Activated naive CD4-positive, alpha-beta T cell treated with anti-CD3 and anti-CD28 coated beads, Interleukin-2, amount 50 U/mL, for 24 hours (primary cell): ENCODE data around the gene ARHGAP28.

Experiments used
- H3K27ac Mint-ChIP-seq: one replicate; pipeline ENCODE4 v1.8.0; 2021; ENCODE audit warnings: mild to moderate bottlenecking, mixed read lengths
- H3K27me3 Mint-ChIP-seq: one replicate; pipeline ENCODE4 v1.8.0; 2021; ENCODE audit warnings: mixed read lengths
- H3K36me3 Mint-ChIP-seq: one replicate; pipeline ENCODE4 v1.8.0; 2021; ENCODE audit warnings: mixed read lengths
- H3K4me1 Mint-ChIP-seq: one replicate; pipeline ENCODE4 v1.8.0; 2021; ENCODE audit warnings: mixed read lengths
- H3K4me3 Mint-ChIP-seq: one replicate; pipeline ENCODE4 v1.8.0; 2021; ENCODE audit warnings: mild to moderate bottlenecking, mixed read lengths
- H3K9me3 Mint-ChIP-seq: one replicate; pipeline ENCODE4 v1.8.0; 2021; ENCODE audit warnings: mixed read lengths

Gene ARHGAP28

GRCh38 chr18:6729247-6730091 is at the start of gene ARHGAP28:
Gene ARHGAP28, plus strand, starts transcription at chr18:6729716. Its CDS starts 106 bp downstream, at chr18:6729822.
- Mint-ChIP-seq H3K27ac (no peak within 1 kb of the TSS), H3K4me3 (peak within 1 kb of the TSS; percentile 23), H3K36me3 (no peaks in the 10 kb centered on the region), H3K9me3 (no peaks in the 10 kb centered on the region), H3K27me3 (peaks cover 16% of the 10 kb centered on the region), H3K4me1 (peaks cover 6% of the 10 kb centered on the region)

DNA sequence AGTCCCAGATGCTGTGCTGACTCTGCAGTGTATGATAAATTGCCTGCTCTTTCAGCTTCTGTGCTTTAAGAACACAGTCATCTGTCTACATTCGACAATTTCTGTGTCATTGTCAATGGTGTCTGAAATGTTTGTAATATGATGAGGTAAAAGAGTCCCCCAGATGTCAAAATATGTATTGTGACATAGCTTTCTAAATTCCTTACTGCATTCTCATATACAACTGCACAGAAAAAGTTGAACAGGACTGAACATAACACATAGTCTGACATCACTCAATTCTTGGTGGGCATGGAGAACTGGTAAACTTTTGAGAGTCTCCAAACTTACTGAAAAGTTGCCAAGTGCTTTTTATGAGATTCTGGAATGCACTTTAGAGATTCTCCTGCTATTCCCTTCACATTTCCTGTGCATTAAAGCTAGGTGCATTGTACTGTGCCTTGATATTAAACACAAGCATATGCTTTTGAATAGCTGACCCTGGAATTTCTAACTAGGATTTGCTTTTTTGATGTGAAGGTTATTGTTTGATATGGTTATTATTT is 48.1 kb upstream of the ARHGAP28 start:
- no peaks in the 10 kb centered on the region for H3K9me3 Mint-ChIP-seq
- H3K4me3 Mint-ChIP-seq: no peak overlapping the region
- H3K4me1 Mint-ChIP-seq: no peaks in the 10 kb centered on the region
- H3K36me3 Mint-ChIP-seq: no peaks in the 10 kb centered on the region
- no peak overlapping the region for H3K27ac Mint-ChIP-seq
- H3K27me3 Mint-ChIP-seq: no peaks in the 10 kb centered on the region

DNA sequence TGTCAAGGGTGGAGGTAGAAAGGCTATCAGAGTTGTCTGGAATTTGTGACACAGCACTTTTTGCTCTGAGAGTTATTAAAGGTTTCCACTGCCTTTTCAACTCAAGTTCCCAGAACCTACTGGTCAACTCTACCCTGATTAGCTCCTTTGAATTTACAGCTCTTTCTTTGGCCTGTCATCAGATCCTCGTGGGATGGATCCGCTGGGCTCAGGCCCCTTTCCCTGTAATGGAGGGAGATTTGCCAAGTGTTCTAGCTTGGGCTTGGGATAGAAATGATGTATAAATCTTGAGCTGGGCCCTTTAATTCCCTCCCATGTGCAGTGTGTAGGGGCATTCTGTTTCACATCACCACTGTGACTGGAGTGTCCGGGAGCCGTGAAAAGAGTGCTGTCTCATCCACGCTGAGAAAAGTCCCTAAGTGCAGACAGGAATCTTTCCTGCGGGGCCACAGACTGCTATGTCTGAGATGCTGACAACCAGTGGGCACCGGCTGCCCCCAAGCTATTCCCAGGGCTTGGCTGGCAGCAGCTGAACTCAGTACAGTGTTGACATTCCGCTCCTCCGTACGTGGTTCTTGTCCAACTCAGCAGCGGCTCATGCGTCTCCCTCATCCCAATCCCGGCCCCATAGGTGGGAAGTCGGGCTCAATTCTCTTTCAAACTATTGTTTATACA is 46.9 kb upstream of the ARHGAP28 start:
- no peaks in the 10 kb centered on the region for H3K36me3 Mint-ChIP-seq
- H3K4me3 Mint-ChIP-seq: no peak overlapping the region
- no peaks in the 10 kb centered on the region for H3K27me3 Mint-ChIP-seq
- no peak overlapping the region for H3K27ac Mint-ChIP-seq
- H3K4me1 Mint-ChIP-seq: no peaks in the 10 kb centered on the region
- H3K9me3 Mint-ChIP-seq: no peaks in the 10 kb centered on the region

DNA sequence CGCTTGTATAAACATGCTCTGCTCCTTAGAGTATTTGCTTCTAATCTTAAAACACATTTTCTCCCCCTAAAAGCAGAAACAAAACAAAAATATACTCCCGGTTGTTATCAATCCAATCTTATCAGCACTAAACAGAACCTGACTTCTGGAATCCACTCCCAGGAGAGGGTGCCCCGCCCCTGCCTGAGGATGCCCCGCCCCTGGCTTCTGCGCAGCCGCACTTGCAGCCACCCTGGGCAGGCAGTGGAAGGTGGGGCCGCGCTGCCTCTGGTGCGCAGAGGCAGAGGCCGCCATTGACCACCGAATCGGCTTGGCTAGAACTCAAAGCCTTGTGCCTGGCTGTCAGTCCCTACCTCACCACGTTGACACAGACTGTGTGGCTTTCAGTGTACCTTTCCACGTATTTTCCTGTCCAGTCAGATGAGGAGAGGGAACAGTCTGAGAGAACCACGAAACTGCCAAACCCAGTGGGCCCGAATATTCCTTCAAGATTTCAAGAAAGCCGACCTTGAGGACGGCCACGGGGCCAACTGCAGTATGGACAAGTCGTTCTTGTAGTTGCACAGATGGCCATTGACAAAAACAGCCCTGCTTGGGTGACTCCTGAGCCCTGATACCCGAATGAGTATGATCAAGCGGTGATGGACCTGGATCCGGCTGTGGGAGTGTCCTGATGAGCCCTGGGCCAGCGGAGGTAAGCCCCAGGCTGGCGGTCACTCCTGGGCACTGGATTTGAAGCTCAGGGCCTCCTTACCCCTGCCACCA is 46.2 kb upstream of the ARHGAP28 start:
- Mint-ChIP-seq H3K4me3 (no peak overlapping the region), H3K4me1 (no peaks in the 10 kb centered on the region), H3K36me3 (no peaks in the 10 kb centered on the region), H3K9me3 (no peaks in the 10 kb centered on the region), H3K27me3 (no peaks in the 10 kb centered on the region), H3K27ac (no peak overlapping the region)

DNA sequence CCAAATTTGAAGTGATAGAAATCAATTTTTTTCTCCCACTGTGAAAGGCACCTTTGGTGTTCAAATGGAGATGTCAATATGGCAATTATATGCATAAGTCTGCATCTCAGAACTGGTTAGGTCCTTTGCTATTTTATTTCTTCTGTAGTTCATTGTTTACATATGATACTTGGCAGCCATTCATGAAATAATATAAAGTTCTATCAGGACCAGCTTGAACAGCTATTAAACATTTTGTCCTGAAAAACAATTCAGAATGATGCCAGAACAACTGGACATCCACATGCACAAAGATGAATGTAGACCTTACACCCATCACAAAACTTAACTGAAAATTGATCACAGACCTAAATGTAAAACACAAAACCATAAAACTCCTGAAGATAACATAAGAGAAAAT is 41.8 kb upstream of the ARHGAP28 start:
- no peaks in the 10 kb centered on the region for H3K4me1 Mint-ChIP-seq
- peaks cover 5% of the 10 kb centered on the region for H3K9me3 Mint-ChIP-seq
- no peaks in the 10 kb centered on the region for H3K36me3 Mint-ChIP-seq
- H3K4me3 Mint-ChIP-seq: no peak overlapping the region
- H3K27ac Mint-ChIP-seq: no peak overlapping the region
- no peaks in the 10 kb centered on the region for H3K27me3 Mint-ChIP-seq

GRCh38 chr18:6708890-6709289 is 20.6 kb upstream of the ARHGAP28 start:
- Mint-ChIP-seq H3K4me1 (no peaks in the 10 kb centered on the region), H3K27me3 (no peaks in the 10 kb centered on the region), H3K27ac (no peak overlapping the region), H3K9me3 (peaks cover 7% of the 10 kb centered on the region), H3K4me3 (no peak overlapping the region), H3K36me3 (no peaks in the 10 kb centered on the region)

DNA sequence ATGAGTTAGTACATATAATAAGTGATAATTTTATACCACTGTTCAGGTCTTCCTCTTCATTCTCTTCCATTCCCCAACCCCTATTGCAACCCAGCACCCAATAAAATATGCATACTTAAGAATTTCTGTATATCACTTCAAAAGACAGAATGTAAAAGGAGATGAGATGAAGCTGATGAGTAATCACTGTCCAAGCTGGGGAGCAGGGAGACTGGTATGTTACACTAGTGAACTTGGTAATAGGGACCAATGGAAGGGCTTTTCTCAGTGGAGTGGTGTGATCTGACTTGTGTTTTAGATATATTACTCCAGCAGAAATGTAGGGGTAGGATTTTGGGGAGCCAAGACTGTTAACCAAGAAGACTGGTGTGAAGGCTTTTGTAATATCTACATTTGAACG is 18.0 kb upstream of the ARHGAP28 start:
- Mint-ChIP-seq H3K36me3 (no peaks in the 10 kb centered on the region), H3K4me1 (no peaks in the 10 kb centered on the region), H3K9me3 (peaks cover 7% of the 10 kb centered on the region), H3K27ac (no peak overlapping the region), H3K4me3 (no peak overlapping the region), H3K27me3 (no peaks in the 10 kb centered on the region)

GRCh38 chr18:6712401-6712800 is 17.1 kb upstream of the ARHGAP28 start:
- H3K9me3 Mint-ChIP-seq: no peaks in the 10 kb centered on the region
- H3K27me3 Mint-ChIP-seq: no peaks in the 10 kb centered on the region
- H3K36me3 Mint-ChIP-seq: no peaks in the 10 kb centered on the region
- H3K4me1 Mint-ChIP-seq: no peaks in the 10 kb centered on the region
- no peak overlapping the region for H3K27ac Mint-ChIP-seq
- no peak overlapping the region for H3K4me3 Mint-ChIP-seq

DNA sequence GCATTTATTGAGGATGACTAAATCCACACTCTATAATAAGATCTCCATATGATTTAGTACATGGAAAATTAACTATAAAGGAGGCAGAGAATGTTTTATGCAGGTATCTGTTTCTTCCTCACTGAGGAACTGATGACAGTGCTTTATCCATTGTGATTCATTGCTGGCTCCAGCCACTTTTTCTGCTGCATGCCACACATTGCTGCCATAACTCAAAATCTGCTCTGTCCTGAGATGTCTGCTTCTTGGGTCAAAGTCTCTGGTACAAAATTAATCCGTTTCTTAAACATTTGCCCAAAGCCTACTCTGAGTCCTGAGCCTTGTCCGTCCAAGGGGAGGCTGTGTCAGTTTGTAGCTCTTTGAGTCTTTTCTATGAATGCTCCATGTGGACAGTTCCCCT is 15.5 kb upstream of the ARHGAP28 start:
- H3K36me3 Mint-ChIP-seq: no peaks in the 10 kb centered on the region
- no peak overlapping the region for H3K4me3 Mint-ChIP-seq
- no peaks in the 10 kb centered on the region for H3K27me3 Mint-ChIP-seq
- no peak overlapping the region for H3K27ac Mint-ChIP-seq
- no peaks in the 10 kb centered on the region for H3K9me3 Mint-ChIP-seq
- H3K4me1 Mint-ChIP-seq: no peaks in the 10 kb centered on the region

DNA sequence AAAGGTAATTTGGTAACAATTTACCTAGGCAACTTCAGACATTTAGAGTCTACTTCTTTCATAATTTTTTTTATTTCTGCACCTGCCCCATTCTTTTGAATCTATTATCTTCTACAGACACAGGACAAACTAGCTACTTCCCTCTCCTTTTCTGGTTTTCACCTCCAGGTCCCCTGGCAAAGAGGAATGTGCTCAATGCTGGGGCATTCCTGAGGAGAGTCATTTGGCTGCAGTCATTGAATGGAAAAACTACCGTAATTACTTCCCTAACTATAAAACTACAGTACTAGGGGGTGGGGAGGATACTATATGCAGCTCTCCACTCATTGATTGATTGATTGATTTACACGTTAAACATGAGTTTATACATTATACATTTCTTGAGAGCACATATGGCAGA is 11.2 kb upstream of the ARHGAP28 start:
- Mint-ChIP-seq H3K27ac (no peak overlapping the region), H3K4me3 (no peak overlapping the region), H3K27me3 (no peaks in the 10 kb centered on the region), H3K9me3 (no peaks in the 10 kb centered on the region), H3K36me3 (no peaks in the 10 kb centered on the region), H3K4me1 (no peaks in the 10 kb centered on the region)

DNA sequence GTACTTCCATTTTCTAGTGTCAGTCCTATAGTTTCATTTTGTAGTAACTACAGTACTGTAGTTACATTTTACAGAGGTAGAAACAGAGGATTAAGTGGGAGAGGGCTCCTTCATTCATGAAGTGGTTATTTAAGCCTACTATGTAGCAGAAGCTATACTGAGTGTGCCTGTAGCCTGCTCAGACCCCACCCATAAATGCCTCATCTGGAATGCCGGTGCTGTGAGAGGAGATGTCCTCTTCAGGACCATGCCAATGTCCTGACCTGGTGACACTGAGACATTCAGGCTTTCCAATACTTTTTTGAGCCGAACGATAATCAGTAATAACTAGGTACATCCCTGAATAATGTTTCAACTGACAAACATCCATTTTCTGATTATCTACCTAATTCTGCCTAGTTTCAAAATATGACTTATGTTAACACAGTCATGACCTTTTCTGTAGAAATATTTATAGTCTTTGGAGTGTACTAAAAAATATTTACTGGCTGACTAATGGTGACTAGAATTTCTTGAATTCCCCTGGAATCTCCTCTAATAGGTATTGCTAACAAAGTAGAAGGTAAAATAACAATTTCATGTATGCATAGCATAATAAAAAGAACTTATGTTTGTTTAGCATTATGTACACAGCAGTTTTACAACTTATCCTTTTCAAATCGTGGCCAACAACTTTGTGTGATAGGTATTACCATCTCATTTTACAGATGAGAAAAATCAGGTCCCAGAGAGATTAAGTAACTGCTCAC is 10.2 kb upstream of the ARHGAP28 start:
- no peaks in the 10 kb centered on the region for H3K27me3 Mint-ChIP-seq
- H3K9me3 Mint-ChIP-seq: no peaks in the 10 kb centered on the region
- H3K27ac Mint-ChIP-seq: no peak overlapping the region
- no peak overlapping the region for H3K4me3 Mint-ChIP-seq
- no peaks in the 10 kb centered on the region for H3K36me3 Mint-ChIP-seq
- no peaks in the 10 kb centered on the region for H3K4me1 Mint-ChIP-seq

- H3K9me3 Mint-ChIP-seq: no peaks in the 10 kb centered on the region
- no peaks in the 10 kb centered on the region for H3K4me1 Mint-ChIP-seq
- no peak overlapping the region for H3K27ac Mint-ChIP-seq
- H3K4me3 Mint-ChIP-seq: no peak overlapping the region
- H3K36me3 Mint-ChIP-seq: no peaks in the 10 kb centered on the region
- H3K27me3 Mint-ChIP-seq: no peaks in the 10 kb centered on the region
Observed at GRCh38 chr18:6719910-6720683, 9.4 kb upstream of the ARHGAP28 start.

DNA sequence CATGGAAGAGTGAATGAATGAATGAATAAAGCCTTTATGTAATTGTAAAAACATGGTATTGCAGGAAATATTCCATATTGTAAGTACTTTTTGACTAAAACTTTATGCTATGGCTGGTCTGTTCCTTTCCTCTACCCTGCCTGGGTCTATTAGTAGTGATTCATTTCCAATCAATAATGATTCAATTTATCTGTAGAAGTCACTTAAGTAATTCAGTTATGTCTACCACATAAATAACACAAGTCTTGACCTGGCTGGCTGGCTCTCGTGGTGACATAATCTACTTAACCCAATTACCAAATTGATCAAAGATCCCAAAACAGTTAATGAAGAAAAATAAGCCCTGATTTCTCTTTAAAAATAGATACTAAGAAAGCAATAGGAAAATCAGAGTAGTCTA is 7.8 kb upstream of the ARHGAP28 start:
- Mint-ChIP-seq H3K9me3 (no peaks in the 10 kb centered on the region), H3K27ac (no peak overlapping the region), H3K27me3 (no peaks in the 10 kb centered on the region), H3K4me3 (no peak overlapping the region), H3K4me1 (no peaks in the 10 kb centered on the region), H3K36me3 (no peaks in the 10 kb centered on the region)

DNA sequence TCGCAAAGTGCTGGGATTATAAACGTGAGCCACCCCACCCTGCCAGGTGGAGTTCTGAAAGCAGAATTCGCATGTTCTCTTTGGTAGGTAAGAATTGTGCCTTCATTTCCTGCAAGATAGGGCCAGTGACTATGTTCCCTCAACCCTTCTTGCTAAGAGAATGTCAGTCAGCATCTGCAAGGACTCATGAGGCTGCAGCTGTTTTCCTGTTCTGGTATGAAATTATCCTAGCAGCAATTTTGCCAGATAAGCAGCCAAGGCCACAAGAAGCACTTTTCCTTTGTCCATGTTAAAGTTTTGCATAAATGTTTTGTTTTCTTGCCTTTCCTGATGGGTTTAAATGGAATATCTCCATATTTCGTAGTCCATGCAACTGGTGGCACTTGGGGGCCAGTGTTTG is 6.8 kb upstream of the ARHGAP28 start:
- Mint-ChIP-seq H3K27ac (no peak overlapping the region), H3K4me1 (no peaks in the 10 kb centered on the region), H3K27me3 (no peaks in the 10 kb centered on the region), H3K4me3 (no peak overlapping the region), H3K36me3 (no peaks in the 10 kb centered on the region), H3K9me3 (no peaks in the 10 kb centered on the region)
